Pulmonary artery endothelial cell (primary cell): ENCODE measurements around the gene GJB4. TPM values are rescaled to one million over a fixed set of nuclear protein-coding genes. Genes with fewer than 3 reads are reported as not detected.
"Not testable (repeated sequence)": the region's sequence is repeated elsewhere in the genome, so short reads cannot be mapped to it uniquely, and the experiment has no call there.

Experiments used
- DNase-seq: peaks from one replicate; pipeline ENCODE4 v3.0.0-alpha.2; 2011; ENCODE audit warnings: low read depth, low spot score
- total RNA-seq: library from RNA; depleted of rRNA; stranded (reverse); fragments of >200 nt; gene quantifications from 2 replicates; pipeline ENCODE4 v1.2.3, GENCODE V29; 2014

The GJB4 gene
- total RNA-seq, 1 donor from 2014 or later: not detected

DNA sequence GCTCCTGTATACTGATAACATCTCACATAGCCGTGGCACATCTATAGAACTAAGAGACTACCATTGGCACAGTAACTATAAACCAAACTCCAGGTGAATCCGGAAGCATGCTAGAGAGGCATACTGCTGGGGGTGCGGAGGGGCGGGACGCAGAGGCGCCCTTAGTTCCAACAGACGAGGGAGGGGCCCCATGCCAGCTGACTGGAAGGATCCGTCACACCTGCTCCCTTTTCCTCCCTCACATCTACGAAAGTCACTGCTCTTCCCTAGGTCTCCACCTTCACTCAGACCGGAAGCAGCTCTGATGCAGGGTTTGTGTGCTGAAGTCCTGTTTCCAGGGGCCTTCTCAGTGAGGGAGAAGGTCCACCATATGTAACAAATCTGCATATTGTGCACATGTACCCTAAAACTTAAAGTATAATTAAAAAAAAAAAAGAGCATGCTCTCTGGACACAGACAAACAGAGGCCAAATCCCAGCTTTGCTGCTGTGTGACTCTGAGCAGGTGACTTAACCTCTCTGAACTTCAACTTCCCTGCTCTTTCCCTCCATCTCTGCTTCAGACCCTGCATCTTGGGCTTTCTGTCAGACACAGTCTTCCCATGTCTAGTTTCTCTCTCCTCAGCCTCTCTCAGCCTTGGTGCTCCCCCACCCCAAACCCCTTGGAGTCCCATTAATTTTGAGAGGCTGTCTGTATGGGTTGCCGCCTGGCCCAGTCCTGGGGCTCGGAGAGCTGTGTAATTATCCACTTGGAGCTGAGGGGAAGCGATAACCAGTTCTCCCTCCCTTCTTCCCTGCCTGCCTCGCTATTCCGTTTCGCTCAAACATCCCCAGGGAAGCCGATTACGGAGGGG, 12.5 kb upstream of the GJB4 start:
- DNase-seq: no peak

DNA sequence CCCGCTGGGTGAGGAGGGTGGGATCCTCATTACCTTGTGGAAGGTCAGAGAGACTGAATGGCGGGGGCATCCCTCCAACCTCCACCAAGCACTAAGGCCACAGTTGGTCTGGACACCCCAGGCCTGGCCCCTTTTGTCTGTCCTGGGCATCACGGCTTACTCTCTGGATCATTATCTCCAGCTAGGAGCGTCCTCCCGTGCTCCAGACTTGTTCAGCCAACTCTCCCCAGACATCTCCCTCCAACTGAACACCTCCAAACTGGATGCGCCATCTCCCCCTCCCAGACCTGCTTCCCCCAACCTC, 11.9 kb upstream of the GJB4 start:
- no peak for DNase-seq

DNA sequence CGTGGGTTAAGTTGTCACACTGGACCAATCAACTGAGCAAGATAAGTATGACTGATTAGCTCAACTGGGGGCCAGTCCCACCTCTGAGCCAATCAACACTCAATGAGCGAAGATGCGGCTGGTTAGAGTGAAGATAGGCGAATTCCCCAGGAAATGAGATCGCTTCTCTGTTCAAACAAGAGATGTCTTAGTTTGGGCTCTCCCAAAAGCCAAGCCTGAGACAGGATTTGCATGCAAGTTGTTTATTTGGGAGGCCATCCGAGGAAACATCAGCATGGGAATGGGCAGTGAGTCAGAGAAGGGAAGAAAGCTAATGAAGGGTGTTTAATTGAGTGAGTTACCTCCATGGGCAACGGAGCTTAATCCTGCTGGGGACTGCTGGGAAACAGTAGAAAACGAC, 9.5 kb upstream of the GJB4 start:
- no peak for DNase-seq

DNA sequence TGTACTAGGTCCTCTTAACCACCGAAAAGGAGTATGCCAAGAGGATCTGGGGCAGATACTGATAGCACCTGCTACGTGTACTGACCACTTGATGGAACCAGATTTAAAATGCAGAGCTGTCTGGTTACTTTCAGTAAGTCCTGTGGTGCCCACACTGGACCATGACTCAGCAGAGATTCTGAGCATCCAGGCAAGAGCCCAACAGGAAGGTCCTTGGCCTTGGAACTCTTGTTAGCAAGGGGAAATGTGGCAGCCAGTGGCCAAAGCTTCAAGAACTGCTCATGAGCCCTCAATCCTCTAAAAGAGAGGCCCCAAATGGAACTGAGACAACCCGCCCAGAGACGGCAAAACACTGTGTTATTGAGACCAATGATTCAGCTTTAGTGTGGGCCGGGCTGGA, 8.9 kb upstream of the GJB4 start:
- DNase-seq: no peak

DNA sequence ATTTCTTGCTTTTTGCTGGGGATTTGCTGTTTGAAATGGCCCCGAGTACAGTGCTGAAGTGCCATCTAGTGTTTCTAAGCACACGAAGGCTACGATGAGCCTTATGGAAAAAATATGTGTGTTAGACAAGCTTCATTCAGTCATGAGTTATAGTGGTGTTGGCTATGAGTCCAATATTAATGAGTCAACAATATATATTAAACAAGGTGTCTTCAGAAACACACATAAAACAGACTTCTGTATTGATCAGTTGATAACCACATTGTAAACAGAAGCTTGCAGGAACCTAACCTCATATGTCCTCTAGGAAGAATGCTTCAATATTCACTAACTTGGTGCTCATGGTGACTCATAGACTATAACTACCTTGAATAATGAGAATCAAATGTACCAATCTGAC, 6.4 kb upstream of the GJB4 start:
- DNase-seq: no peak

DNA sequence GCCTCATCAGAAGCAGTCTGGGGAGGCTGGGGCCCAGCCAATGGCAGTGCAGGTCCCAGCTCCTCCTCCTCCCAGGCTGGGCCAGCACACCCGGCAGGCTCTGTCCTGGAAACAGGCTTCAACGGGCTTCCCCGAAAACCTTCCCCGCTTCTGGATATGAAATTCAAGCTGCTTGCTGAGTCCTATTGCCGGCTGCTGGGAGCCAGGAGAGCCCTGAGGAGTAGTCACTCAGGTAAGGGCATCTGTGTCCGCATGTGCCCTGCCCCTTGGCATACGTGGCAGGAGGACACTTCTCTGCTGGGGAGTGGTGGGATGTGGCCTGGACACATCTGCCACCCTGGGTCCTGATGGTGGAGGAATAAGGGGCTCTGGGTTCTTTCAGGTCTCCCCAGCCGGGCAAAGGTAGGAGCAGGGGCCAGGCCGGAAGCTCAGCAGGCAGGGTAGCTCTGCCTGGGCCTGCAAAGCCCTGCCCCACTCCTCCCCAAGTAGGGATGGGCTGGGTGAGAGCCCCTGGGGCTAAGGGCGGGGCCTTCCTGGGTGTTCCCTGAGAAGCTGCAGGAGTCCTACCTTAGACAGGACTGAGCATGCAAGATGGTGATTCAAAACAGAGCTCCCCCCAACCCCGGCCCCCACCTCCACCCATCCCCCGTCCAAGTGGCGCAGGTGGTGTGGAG, 4.4 kb upstream of the GJB4 start, which contains the start of gene GJB5:
GJB5 (plus strand) TSS at position 84 of the 674 bp plus-strand sequence. CDS start 2,284 bp downstream, outside the sequence.
- no peak for DNase-seq

DNA sequence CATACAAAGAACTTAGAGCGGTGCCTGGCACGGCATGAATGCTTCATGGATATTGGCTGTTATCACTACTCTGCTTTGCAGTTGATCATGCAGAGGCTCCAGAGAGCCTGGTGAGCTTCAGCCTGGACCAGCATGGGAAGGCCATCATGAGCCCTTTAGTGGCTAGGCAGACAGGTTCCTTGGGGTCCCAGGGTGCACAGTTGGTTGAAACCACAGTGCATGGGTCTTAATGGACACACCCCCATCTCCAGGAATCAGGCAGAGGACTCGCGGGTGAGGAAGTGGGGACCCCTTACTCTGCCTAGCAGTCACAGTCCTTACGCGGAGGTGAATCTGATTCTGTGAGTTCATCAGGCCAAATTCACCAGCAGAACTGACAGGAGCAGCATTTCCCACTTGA, 3.6 kb upstream of the GJB4 start:
- DNase-seq: no peak

DNA sequence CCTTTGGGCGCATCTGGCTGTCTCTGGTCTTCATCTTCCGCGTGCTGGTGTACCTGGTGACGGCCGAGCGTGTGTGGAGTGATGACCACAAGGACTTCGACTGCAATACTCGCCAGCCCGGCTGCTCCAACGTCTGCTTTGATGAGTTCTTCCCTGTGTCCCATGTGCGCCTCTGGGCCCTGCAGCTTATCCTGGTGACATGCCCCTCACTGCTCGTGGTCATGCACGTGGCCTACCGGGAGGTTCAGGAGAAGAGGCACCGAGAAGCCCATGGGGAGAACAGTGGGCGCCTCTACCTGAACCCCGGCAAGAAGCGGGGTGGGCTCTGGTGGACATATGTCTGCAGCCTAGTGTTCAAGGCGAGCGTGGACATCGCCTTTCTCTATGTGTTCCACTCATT, 2.2 kb upstream of the GJB4 start:
- no peak for DNase-seq

DNA sequence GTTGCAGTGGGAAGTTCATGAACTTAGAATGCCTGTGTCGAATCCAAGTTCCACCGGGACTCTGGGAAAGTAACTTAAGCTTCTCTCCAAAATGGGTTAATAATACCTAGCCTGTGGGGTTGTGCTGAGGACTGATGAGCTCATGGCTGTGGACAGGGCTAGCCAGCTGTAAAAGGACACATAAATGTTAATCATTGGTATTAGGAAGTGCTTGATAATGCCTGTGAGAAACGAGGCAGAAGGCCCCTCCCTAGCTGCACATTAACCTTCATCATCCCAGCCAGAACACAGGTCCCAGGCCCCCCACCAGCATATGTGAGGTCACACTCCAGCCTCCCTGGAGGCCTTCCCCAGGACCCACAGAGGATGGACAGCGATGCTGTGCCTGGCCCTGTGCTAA, 789 bp upstream of the GJB4 start:
- no peak for DNase-seq

DNA sequence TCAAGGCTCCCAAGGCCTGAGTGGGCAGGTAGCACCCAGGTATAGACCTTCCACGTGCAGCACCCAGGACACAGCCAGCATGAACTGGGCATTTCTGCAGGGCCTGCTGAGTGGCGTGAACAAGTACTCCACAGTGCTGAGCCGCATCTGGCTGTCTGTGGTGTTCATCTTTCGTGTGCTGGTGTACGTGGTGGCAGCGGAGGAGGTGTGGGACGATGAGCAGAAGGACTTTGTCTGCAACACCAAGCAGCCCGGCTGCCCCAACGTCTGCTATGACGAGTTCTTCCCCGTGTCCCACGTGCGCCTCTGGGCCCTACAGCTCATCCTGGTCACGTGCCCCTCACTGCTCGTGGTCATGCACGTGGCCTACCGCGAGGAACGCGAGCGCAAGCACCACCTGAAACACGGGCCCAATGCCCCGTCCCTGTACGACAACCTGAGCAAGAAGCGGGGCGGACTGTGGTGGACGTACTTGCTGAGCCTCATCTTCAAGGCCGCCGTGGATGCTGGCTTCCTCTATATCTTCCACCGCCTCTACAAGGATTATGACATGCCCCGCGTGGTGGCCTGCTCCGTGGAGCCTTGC, 1.7 kb downstream of the GJB4 start:
- no peak for DNase-seq

DNA sequence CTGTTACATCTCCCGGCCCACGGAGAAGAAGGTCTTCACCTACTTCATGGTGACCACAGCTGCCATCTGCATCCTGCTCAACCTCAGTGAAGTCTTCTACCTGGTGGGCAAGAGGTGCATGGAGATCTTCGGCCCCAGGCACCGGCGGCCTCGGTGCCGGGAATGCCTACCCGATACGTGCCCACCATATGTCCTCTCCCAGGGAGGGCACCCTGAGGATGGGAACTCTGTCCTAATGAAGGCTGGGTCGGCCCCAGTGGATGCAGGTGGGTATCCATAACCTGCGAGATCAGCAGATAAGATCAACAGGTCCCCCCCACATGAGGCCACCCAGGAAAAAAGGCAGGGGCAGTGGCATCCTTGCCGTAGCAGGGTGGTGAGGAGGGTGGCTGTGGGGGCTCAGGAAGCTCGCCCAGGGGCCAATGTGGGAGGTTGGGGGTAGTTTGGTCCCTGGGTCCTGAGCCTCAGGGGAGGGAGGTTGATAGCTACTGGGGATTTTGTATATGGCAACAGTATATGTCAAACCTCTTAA, 2.3 kb downstream of the GJB4 start:
- DNase-seq: no peak

DNA sequence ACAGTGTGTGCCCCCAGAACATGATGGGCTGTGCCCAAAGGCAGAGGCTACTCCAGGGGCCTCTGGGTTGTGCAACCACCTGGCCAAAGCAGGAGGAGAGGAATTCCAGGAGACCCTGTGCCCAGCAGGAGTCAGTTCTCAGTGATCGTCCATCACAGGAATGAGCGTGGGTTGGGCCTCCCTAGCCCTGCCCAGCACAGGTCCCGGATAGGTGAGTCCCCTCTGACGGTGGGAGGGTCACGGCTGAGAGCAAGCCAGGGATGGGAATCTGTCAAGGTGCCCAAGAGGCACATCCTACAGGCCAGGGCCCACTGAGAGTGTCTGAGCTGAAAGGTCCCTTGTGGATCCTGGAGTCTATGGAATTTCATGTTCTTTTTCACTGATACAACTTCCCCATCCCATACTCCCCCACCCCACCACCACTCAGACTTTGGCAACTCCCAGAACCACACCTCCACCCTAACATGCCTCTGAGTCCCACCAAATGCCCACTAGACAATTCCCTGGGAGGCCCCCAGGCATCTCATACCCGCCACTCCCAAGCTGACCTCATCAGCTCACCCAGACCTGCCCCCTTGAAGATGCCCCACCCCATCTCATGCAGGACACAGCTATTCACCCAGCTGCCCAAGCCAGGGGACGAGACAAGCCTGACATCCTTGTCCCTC, 3.1 kb downstream of the GJB4 start:
- DNase-seq: no peak

DNA sequence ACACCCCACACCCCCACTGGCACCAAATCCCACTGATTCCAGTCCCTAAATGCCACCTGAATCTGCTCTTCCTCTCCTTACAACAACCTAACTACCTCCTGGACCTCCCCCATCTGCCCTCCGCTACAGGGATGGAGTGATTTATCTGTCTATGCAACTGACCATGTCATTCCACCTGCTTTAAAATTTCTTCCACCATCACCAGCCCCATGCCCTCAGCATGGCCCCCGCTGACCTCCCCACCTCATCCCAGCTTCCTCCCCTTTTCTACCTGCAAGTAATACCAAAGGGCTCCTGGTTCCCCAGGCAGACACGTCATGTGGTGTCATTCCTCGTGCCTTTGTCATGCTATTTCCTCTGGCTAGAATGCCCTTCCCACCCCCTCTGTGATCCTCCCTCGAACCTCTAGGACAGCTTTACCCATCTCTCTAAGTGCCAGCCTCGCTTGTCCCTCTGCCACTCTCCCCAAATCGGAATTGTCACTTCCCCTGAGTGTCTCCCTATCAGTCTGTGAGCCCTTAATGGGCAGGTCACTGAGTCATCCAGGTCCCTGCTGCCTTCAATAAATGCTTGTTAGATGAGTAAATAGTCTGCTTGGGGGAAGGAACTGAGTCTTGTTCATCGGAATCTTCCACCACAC, 3.7 kb downstream of the GJB4 start:
- no peak for DNase-seq

DNA sequence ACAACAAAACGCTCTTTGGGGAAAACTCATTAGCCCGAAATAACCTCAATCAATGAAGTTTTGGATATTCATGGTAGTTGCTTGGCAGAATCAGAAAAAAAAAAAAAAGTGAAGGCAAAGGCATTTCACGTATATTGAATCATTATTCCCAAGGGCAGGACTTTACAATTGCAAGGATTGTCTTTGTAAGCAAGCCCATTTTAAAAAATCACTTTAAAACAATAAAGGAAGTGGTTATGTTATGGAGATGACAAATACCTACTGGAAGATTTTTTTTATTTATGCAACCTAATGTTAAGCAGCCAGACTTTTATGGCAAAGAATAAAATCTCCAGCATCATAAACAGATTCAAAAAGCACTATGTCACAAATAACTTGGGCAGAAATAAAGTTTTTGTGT, 9.3 kb downstream of the GJB4 start:
- no peak for DNase-seq

DNA sequence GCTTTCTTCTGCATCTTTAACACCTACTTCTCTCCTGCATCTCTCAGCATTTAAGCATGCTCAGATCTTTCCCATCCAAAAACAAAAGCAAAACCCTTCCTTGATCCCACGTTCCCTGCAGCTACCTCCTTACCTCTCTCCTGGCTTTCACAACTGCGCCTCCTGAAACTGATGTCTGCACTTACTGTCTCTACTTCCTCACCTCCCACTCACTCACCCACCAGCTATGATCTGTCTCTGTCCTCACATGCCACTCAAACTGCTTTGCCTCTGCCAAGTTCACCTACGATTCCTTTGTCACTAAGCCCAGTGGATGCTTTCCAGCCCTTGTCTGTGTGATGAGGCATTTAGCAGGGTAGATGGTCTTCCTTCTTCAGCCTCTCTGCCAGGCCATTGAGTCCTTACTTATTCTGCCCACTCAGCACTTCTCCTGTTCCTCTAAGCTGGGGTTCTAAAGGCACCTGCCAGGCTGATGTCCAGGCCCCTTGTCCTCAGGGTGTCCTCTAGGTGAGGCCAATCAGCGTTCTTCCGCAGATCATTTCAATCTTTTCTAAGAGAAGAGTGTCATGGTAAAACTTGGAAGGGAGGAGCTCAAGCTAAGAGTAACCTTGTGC, 11.5 kb downstream of the GJB4 start:
- no peak for DNase-seq

DNA sequence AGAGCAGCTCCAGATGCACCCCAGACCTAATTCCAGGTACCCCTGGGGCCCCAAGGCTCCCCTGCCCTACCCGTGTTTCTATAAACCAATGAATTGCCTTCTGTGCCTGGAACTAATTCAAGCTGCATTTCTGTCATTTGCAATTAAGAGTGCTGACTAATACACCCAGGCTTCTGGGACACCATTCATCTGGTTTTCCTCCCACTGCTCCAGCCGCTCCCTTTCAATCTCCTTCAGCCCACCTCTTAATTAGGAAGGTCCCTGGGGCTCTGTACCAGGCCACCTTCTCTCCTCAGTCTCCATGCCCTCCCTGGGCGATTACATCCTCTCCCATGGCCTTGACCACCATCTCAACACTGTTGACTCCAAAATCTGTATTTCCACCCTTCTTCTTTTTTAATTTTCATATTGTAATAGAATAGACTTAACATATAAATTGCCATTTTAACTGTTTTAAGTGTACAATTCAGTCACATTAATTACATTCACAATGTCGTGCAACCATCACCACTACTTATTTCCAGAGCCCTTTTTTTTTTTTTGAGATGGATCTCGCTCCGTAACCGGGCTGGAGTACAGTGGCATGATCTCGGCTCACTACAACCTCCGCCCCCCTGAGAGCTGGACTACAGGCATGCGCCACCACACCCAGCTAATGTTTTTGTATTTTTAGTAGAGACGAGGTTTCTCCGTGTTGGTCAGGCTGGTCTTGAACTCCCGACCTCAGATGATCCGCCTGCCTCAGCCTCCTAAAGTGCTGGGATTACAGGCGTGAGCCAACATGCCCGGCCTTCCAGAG, 12.2 kb downstream of the GJB4 start:
- no peak for DNase-seq

DNA sequence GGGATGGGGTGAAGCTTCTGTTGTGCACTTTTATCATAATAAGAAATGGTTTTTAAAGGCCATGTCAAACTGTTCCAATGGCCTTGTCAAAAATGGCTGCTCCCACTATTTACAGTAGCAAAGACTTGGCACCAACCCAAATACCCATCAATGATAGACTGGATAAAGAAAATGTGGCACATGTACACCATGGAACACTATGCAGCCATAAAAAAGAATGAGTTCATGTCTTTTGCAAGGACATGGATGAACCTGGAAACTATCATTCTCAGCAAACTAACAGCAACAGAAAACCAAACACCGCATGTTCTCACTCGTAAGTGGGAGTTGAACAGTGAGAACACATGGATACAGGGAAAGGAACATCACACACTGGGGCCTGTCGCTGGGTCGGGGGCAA, 13.6 kb downstream of the GJB4 start:
- DNase-seq: not testable (repeated sequence)

DNA sequence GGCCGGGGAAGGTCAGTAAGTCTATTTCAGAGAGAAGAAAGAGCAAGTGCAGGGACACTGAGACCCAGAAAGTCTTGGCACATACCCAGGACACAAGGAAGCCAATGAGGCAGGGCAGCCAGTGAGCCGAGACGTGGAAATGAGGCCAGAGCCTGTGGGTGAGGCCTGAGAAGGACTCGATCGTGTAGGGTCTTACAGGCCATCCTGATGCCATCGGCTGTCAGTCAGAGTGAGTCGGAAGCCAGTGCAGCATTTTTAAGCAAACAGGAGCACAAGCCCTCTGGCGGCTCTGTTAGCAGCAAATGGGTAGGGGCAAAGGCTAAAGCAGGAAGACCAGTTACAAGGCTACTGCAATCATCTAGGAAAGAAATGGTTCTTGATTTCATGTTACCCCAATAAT, 15.4 kb downstream of the GJB4 start:
- no peak for DNase-seq

DNA sequence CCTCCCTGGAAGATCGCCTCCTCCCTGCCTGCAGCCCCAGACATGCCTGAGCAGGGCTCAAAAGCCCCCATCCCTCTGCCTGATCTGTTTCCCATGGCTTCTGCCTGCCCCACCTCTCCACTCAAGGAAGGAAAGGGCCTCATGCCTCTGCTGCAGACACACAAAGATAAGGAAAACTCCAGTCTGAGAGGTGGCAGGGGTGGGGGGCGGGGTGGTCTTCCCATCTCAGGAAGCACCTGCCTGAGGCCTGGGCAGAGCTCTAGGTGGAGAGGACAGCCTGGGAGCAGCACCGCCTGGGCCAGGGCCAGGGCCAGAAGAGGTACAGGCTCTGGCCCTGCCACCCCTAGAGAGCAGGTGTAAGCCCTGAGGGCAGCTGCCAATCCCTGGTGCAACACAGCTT, 17.4 kb downstream of the GJB4 start:
- DNase-seq: no peak
